HG03439 (cell line): Measurements from ENCODE around the gene OPTC.

Experiments
- ATAC-seq: cut with Tn5 transposase; IDR thresholded peaks from one replicate; pipeline ENCODE4 v1.9.1; 2021; ENCODE audit warnings: mild to moderate bottlenecking, moderate library complexity; ENCODE audit not compliant: unreplicated experiment

The OPTC gene

GRCh38 chr1:203556047-203556851 is 62.3 kb downstream of the OPTC start:
- no peak for ATAC-seq

DNA sequence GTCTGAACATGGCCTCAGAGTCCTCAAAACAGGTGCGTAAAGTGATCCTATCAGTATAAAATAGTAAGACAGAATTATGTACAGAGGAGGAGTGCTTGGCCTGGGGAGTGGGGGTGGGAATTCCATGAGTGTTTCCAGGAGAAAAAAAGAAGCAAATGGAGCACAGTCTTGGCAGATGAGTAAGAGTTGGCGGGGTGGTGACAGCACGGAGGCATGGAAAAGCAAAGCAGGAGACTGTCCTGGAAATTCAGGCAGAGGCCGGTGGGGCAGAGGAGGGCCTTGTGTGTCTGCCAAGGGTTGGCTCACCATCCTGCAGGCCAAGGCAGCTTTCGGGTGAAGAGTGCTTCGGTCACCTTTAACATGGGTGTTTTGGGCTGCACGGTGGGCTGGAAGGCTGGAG is 63.4 kb downstream of the OPTC start:
- no peak for ATAC-seq

DNA sequence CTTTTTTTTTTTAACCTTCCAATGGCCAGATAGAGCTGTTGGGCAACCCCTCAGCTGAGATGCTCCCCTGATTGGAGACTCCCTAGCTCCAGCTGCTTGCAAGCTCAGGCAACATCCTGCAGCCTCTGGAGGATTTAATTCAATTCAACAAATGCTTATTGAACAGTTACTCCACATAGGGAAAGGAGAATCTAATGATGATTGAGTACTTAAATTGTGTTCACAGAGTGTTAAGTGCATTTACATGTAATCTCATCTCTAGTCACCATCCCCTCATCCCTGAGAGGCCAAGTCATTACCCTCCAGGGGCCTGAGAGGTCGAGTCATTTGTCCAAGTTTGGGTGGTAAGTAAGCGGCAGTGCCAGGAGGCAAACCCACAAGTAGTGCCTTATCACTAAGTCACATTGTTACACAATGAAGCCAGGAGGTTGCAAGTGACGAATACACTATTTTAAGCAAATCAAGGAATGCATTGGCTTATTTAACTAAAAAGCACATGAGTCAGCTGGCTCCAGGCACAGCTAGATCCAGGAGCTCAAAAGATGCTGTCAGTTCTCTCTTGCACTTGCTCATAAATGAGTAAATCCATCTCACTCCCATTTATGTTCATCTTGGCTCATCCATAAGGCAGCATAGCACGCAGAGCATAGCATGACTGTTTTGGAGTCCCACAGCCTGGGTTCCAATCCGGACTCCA is 64.3 kb downstream of the OPTC start:
- no peak for ATAC-seq
